ENCODE measurements around the gene KIF5C. TPM values are rescaled to one million over a fixed set of nuclear protein-coding genes. Genes with fewer than 3 reads are reported as not detected.

Gene KIF5C
- total RNA-seq, 1 donor from 2014 or later, result not detected

DNA sequence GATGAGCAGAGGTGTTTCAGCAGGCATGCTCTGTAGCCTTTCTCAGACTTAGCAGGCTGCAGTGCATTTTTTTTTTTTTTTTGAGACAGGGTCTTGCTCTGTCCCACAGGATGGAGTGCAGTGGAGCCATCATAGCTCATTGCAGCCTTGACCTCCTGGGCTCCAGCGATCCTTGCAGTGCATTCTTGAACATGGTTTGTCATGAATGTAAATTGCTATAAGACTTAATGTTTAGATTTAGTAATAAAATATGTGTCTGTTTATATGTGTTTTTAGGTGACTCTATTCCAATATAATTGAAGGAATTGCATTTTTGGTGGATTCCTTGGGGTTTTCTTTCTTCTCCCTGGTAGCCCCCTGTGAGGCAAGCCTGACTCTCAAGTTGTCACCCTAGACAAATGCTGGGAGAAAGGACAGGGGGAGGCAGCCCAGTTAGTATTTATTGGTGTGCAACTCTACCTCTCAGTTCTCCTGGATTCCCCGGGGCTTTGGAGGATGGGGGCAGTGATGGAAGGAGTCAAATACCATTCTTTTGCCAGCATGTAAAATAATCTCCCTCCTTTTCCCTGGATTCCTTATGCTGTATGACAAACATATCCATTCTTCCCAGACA lies 186.2 kb downstream of the KIF5C start:
- DNase-seq (ENCODE audit: low read depth) (no peak), FAIRE-seq (no peak)
- TF ChIP-seq, protein P1, sequence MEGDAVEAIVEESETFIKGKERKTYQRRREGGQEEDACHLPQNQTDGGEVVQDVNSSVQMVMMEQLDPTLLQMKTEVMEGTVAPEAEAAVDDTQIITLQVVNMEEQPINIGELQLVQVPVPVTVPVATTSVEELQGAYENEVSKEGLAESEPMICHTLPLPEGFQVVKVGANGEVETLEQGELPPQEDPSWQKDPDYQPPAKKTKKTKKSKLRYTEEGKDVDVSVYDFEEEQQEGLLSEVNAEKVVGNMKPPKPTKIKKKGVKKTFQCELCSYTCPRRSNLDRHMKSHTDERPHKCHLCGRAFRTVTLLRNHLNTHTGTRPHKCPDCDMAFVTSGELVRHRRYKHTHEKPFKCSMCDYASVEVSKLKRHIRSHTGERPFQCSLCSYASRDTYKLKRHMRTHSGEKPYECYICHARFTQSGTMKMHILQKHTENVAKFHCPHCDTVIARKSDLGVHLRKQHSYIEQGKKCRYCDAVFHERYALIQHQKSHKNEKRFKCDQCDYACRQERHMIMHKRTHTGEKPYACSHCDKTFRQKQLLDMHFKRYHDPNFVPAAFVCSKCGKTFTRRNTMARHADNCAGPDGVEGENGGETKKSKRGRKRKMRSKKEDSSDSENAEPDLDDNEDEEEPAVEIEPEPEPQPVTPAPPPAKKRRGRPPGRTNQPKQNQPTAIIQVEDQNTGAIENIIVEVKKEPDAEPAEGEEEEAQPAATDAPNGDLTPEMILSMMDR (IDR thresholded peaks at IDR 0.05; ENCODE audit: insufficient read depth, low read length, severe bottlenecking), result no peak
- Histone ChIP-seq H3K4me3 (ENCODE audit: low read depth, low read length) (no peak overlapping the region), H3K36me3 (ENCODE audit: control insufficient read depth, insufficient read depth, low read length) (no peaks in the 10 kb centered on the region), H3K27me3 (ENCODE audit: control insufficient read depth, insufficient read depth, low read length) (no peaks in the 10 kb centered on the region)

DNA sequence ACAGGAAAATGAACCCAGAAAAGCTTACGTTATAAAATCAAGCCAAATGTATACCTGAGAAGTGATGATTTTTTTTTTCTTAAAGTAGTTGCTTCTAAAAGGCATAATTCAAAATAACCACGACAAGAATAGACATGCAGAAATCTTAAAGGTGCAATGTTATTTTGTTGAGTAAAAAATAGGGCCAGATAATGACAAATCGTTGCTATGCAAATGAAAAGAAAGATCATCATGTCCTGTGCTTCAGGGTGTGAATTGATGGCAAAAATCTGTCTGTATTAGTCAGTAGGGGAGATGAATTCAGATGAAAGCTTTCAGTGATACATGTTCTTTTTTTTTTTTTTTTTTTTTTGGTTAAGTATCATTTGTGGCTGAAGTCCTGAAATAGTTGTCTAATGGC lies 187.5 kb downstream of the KIF5C start:
- DNase-seq (ENCODE audit: low read depth), result peak; percentile 67
- Histone ChIP-seq H3K4me3 (ENCODE audit: low read depth, low read length) (no peak overlapping the region), H3K36me3 (ENCODE audit: control insufficient read depth, insufficient read depth, low read length) (no peaks in the 10 kb centered on the region), H3K27me3 (ENCODE audit: control insufficient read depth, insufficient read depth, low read length) (no peaks in the 10 kb centered on the region)
- FAIRE-seq, result no peak
- TF ChIP-seq, protein P1 (IDR thresholded peaks at IDR 0.05; ENCODE audit: insufficient read depth, low read length, severe bottlenecking), result no peak

DNA sequence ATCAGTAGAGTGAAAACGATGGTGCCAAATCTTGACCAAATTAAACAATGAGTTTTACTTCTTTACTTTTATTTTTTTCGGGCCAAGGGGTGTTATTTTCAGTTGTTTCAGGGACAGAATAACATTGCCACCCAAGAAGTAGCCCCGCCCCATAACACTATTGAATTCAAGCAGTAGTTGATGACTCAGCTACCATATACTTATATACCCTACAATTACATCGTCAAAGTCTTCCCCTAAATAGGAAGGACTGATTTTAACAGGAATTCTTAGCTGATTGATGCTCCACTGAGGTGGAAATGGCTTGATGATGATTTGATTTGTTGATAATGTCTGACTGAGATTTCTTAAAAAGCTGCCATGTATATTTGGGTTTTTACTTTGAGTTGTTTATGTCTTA lies 188.2 kb downstream of the KIF5C start:
- DNase-seq (ENCODE audit: low read depth) (peak; percentile 47), FAIRE-seq (no peak)
- no peak overlapping the region for H3K4me3 ChIP-seq (ENCODE audit: low read depth, low read length)
- H3K27me3 ChIP-seq (ENCODE audit: control insufficient read depth, insufficient read depth, low read length), result no peaks in the 10 kb centered on the region
- H3K36me3 ChIP-seq (ENCODE audit: control insufficient read depth, insufficient read depth, low read length), result no peaks in the 10 kb centered on the region
- TF ChIP-seq, protein P1 (IDR thresholded peaks at IDR 0.05; ENCODE audit: insufficient read depth, low read length, severe bottlenecking), result no peak

GRCh38 chr2:149064365-149064841 lies 189.4 kb downstream of the KIF5C start:
- TF ChIP-seq, protein P1 (IDR thresholded peaks at IDR 0.05; ENCODE audit: insufficient read depth, low read length, severe bottlenecking), result no peak
- no peaks in the 10 kb centered on the region for H3K36me3 ChIP-seq (ENCODE audit: control insufficient read depth, insufficient read depth, low read length)
- DNase-seq (ENCODE audit: low read depth), result no peak
- H3K4me3 ChIP-seq (ENCODE audit: low read depth, low read length), result no peak overlapping the region
- FAIRE-seq, result no peak
- no peaks in the 10 kb centered on the region for H3K27me3 ChIP-seq (ENCODE audit: control insufficient read depth, insufficient read depth, low read length)

DNA sequence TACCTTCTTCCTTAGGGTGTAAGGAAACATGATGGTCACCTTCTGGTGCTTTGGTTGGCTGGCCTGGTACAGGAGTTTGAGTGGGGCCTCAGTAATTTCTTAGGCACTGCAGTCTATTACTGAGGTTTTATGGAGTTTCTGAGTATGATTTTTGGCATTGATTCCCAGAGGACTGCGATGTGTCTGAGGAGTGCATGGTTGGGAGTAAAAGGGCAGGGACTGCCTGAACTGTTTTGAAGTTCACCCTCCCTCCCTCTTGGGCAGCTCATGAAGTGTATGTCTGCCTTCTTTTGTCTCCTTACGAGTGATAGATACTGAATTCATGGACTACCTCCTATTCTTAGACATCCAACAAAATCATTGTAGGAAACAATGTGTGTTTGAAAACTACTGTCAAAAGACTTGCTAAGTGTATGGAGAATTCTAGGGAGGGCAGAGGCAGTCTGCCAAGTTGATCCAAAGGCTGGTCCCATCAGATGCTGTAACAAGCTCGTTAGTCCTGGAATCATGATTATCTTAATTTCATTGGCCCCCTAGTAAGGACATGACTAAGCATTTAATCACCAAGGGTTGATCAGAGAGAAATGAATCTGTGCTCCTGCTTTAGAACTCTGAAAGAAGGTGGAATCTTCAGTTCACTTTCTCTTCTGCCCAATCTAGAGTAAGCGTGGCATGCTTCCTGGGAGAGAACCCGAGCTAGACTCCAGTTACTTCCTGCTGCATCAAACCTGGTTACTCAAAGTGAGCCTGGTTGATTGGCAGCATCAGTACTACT lies 190.0 kb downstream of the KIF5C start:
- H3K27me3 ChIP-seq (ENCODE audit: control insufficient read depth, insufficient read depth, low read length), result no peaks in the 10 kb centered on the region
- DNase-seq (ENCODE audit: low read depth) (peak; percentile 28), FAIRE-seq (peak; percentile 81)
- H3K36me3 ChIP-seq (ENCODE audit: control insufficient read depth, insufficient read depth, low read length), result no peaks in the 10 kb centered on the region
- H3K4me3 ChIP-seq (ENCODE audit: low read depth, low read length), result no peak overlapping the region
- TF ChIP-seq, protein P1 (IDR thresholded peaks at IDR 0.05; ENCODE audit: insufficient read depth, low read length, severe bottlenecking), result no peak
